ENCODE results near the gene TCN2.

DNA sequence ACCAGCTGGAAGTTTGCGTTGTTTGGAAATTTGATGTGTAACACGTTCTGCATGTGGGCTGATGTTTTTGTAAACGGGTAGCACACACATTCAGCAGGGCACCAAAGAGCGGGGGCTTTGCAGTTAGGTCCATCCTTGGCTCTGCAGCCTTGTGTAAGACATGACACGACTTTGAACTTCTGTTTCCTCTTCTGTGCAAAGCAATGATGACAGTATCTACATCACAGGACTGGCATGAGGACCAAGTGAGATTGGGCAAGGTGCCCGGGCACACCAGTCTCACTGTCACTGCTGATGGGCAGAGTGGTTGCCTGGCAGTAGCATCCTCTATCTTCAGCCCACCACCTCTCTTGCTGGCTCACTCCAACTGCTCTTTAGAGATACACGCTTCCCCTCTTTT lies 3.3 kb downstream of the TCN2 start:
- TF ChIP-seq NKRF (conservative IDR thresholded peaks at IDR 0.05) = no peak
- TF ChIP-seq, protein P1, sequence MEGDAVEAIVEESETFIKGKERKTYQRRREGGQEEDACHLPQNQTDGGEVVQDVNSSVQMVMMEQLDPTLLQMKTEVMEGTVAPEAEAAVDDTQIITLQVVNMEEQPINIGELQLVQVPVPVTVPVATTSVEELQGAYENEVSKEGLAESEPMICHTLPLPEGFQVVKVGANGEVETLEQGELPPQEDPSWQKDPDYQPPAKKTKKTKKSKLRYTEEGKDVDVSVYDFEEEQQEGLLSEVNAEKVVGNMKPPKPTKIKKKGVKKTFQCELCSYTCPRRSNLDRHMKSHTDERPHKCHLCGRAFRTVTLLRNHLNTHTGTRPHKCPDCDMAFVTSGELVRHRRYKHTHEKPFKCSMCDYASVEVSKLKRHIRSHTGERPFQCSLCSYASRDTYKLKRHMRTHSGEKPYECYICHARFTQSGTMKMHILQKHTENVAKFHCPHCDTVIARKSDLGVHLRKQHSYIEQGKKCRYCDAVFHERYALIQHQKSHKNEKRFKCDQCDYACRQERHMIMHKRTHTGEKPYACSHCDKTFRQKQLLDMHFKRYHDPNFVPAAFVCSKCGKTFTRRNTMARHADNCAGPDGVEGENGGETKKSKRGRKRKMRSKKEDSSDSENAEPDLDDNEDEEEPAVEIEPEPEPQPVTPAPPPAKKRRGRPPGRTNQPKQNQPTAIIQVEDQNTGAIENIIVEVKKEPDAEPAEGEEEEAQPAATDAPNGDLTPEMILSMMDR (IDR thresholded peaks at IDR 0.05 in 2 of 3, conservative IDR thresholded peaks at IDR 0.05 in 1 of 3; ENCODE audit: control insufficient read depth in 2 of 3, extremely low read depth in 1 of 3, insufficient read depth in 1 of 3, low read depth in 3 of 3, low read length in 3 of 3) = no peak
- TF ChIP-seq SIN3A (IDR thresholded peaks at IDR 0.05; ENCODE audit: low read depth, low read length) = no peak
- no peak for TF ChIP-seq EED (IDR thresholded peaks at IDR 0.05; ENCODE audit: low read depth)
- no peak for TF ChIP-seq CBFB (IDR thresholded peaks at IDR 0.05; ENCODE audit: low read depth)
- TF ChIP-seq ESRRA (IDR thresholded peaks at IDR 0.05; ENCODE audit: low read length) = no peak
- TF ChIP-seq, protein P2, sequence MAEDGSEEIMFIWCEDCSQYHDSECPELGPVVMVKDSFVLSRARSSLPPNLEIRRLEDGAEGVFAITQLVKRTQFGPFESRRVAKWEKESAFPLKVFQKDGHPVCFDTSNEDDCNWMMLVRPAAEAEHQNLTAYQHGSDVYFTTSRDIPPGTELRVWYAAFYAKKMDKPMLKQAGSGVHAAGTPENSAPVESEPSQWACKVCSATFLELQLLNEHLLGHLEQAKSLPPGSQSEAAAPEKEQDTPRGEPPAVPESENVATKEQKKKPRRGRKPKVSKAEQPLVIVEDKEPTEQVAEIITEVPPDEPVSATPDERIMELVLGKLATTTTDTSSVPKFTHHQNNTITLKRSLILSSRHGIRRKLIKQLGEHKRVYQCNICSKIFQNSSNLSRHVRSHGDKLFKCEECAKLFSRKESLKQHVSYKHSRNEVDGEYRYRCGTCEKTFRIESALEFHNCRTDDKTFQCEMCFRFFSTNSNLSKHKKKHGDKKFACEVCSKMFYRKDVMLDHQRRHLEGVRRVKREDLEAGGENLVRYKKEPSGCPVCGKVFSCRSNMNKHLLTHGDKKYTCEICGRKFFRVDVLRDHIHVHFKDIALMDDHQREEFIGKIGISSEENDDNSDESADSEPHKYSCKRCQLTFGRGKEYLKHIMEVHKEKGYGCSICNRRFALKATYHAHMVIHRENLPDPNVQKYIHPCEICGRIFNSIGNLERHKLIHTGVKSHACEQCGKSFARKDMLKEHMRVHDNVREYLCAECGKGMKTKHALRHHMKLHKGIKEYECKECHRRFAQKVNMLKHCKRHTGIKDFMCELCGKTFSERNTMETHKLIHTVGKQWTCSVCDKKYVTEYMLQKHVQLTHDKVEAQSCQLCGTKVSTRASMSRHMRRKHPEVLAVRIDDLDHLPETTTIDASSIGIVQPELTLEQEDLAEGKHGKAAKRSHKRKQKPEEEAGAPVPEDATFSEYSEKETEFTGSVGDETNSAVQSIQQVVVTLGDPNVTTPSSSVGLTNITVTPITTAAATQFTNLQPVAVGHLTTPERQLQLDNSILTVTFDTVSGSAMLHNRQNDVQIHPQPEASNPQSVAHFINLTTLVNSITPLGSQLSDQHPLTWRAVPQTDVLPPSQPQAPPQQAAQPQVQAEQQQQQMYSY (CRISPR knock-in tag; IDR thresholded peaks at IDR 0.05) = no peak
- TF ChIP-seq FOXK2 (IDR thresholded peaks at IDR 0.05) = no peak
- TF ChIP-seq FOS (IDR thresholded peaks at IDR 0.05; ENCODE audit: borderline replicate concordance, extremely low read depth, insufficient read length) = no peak

Data from GM12878 (cell line).